Liver (tissue), 9 donors: ENCODE data around the gene TMEM18. TPM values are rescaled to one million over a fixed set of nuclear protein-coding genes. Genes with fewer than 3 reads are reported as not detected.

Experiments used
- DNase-seq: peaks from one replicate; pipeline ENCODE4 v3.0.0-alpha.2; 2017; ENCODE audit warnings: low spot score
- H3K27ac ChIP-seq, 2 donors: one replicate each; pipeline ENCODE4 v1.7.0; 2013; ENCODE audit warnings: inconsistent platforms in 2 of 2, low read length in 2 of 2, control low read depth in 1 of 2, low read depth in 1 of 2, mild to moderate bottlenecking in 1 of 2
- H3K27me3 ChIP-seq, 4 donors: one replicate each; pipeline versions ENCODE4 v1.6.1 to v1.7.0; 2013; ENCODE audit warnings: low read length in 3 of 4, inconsistent platforms in 1 of 4, mild to moderate bottlenecking in 1 of 4, moderate library complexity in 1 of 4; ENCODE audit not compliant: control insufficient read depth in 4 of 4, insufficient read depth in 4 of 4
- H3K36me3 ChIP-seq, 4 donors: one replicate each; pipeline versions ENCODE4 v1.6.1 to v1.7.0; 2013; ENCODE audit warnings: low read length in 3 of 4, mild to moderate bottlenecking in 3 of 4, low read depth in 1 of 4, moderate library complexity in 1 of 4; ENCODE audit not compliant: control insufficient read depth in 4 of 4, insufficient read depth in 3 of 4
- H3K4me1 ChIP-seq, 4 donors: one replicate each; pipeline versions ENCODE4 v1.6.1 to v1.7.0; 2013; ENCODE audit warnings: low read length in 3 of 4, mild to moderate bottlenecking in 3 of 4, moderate library complexity in 1 of 4; ENCODE audit not compliant: control insufficient read depth in 4 of 4, insufficient read depth in 4 of 4
- H3K4me3 ChIP-seq, 3 donors: one replicate each; pipeline versions ENCODE4 v1.6.1 to v1.7.0; 2013; ENCODE audit warnings: low read length in 3 of 3, control low read depth in 1 of 3, low read depth in 1 of 3, mild to moderate bottlenecking in 1 of 3
- H3K9ac ChIP-seq, 2 donors: one replicate each; pipeline ENCODE4 v1.7.0; 2013; ENCODE audit warnings: low read length in 2 of 2, mild to moderate bottlenecking in 2 of 2, moderate library complexity in 2 of 2, control low read depth in 1 of 2, low read depth in 1 of 2
- H3K9me3 ChIP-seq, 4 donors: one replicate each; pipeline versions ENCODE4 v1.6.1 to v1.7.0; 2013; ENCODE audit warnings: low read length in 3 of 4; ENCODE audit not compliant: control insufficient read depth in 4 of 4
- EGR1 ChIP-seq, 2 donors: IDR thresholded peaks; 2 replicates each; pipeline ENCODE4 v1.6.1; 2016 to 2018; ENCODE audit warnings: antibody characterized with exemption in 2 of 2, low read depth in 2 of 2
- FOXA1 ChIP-seq: IDR thresholded peaks from 2 replicates; pipeline ENCODE4 v1.6.1; 2016; ENCODE audit warnings: antibody characterized with exemption
- FOXA2 ChIP-seq: IDR thresholded peaks from 2 replicates; pipeline ENCODE4 v1.6.1; 2016; ENCODE audit warnings: antibody characterized with exemption
- GABPA ChIP-seq, 2 donors: IDR thresholded peaks in 1 of 2; conservative IDR thresholded peaks in 1 of 2; 2 replicates each; pipeline ENCODE4 v1.6.1; 2016; ENCODE audit warnings: antibody characterized with exemption in 2 of 2, mild to moderate bottlenecking in 1 of 2, moderate library complexity in 1 of 2
- HNF4A ChIP-seq, 2 donors: conservative IDR thresholded peaks; 2 replicates each; pipeline ENCODE4 v1.6.1; 2016; ENCODE audit warnings: antibody characterized with exemption in 2 of 2, mild to moderate bottlenecking in 2 of 2
- HNF4G ChIP-seq: IDR thresholded peaks from 2 replicates; pipeline ENCODE4 v1.6.1; 2016; ENCODE audit warnings: antibody characterized with exemption
- JUND ChIP-seq, 2 donors: IDR thresholded peaks; 2 replicates each; pipeline ENCODE4 v1.6.1; 2016; ENCODE audit warnings: antibody characterized with exemption in 2 of 2
- NR2F2 ChIP-seq: IDR thresholded peaks from 2 replicates; pipeline ENCODE4 v1.6.1; 2016; ENCODE audit warnings: antibody characterized with exemption
- RAD21 ChIP-seq, 2 donors: IDR thresholded peaks; 2 replicates each; pipeline ENCODE4 v1.6.1; 2016; ENCODE audit warnings: antibody characterized with exemption in 2 of 2, mild to moderate bottlenecking in 2 of 2
- REST ChIP-seq: IDR thresholded peaks from 2 replicates; pipeline ENCODE4 v1.6.1; 2016; ENCODE audit warnings: antibody characterized with exemption, mild to moderate bottlenecking
- RXRA ChIP-seq, 2 donors: IDR thresholded peaks; 2 replicates each; pipeline ENCODE4 v1.6.1; 2017 to 2018; ENCODE audit warnings: antibody characterized with exemption in 2 of 2, mild to moderate bottlenecking in 1 of 2
- TAF1 ChIP-seq: conservative IDR thresholded peaks from 2 replicates; pipeline ENCODE4 v1.6.1; 2016; ENCODE audit warnings: antibody characterized with exemption, mild to moderate bottlenecking
- YY1 ChIP-seq: IDR thresholded peaks from 2 replicates; pipeline ENCODE4 v1.6.1; 2016; ENCODE audit warnings: antibody characterized with exemption, mild to moderate bottlenecking
- ZBTB33 ChIP-seq: IDR thresholded peaks from 2 replicates; pipeline ENCODE4 v1.6.1; 2016; ENCODE audit warnings: antibody characterized with exemption
- WGBS: extraction: QIAGEN DNeasy Blood & Tissue Kit; methylation state at CpG from one replicate; pipeline ENCODE4 v1.1.7; 2013; 5-methylcytosine and 5-hydroxymethylcytosine counted together
- polyA plus RNA-seq, 2 donors: library from polyadenylated mRNA; stranded (reverse) in 1 of 2; unstranded in 1 of 2; fragments of 200-250 nt in 1 of 2; fragments of >200 nt in 1 of 2; fragmentation: Nextera tagmentation in 1 of 2; extraction: Ambion mirVana in 1 of 2; gene quantifications; one replicate each; pipeline versions ENCODE4 v1.2.1 to v1.2.3, GENCODE V29; 2013 to 2015
- total RNA-seq, 2 donors: library from RNA; depleted of rRNA; stranded (reverse); fragments of >200 nt; gene quantifications; one replicate each; pipeline ENCODE4 v1.2.3, GENCODE V29; 2014
- donor health status: healthy.
- donor health status: healthy.
- donor health status: healthy.
- donor health status: healthy.
- donor health status: healthy.

Gene TMEM18
- total and polyA plus RNA-seq, 4 donors, result 8.4 to 29.3 (median 10.9) TPM

- H3K4me3 ChIP-seq, result no peak overlapping the region
- 94% methylated on average over 58 of the region's 58 CpGs for WGBS
- DNase-seq, result peak; percentile 27
- H3K36me3 ChIP-seq, result no peaks in the 10 kb centered on the region
- peaks cover 0 to 7% (median 1%) of the 10 kb centered on the region in 4 donors for H3K9me3 ChIP-seq
- H3K27me3 ChIP-seq, result no peaks in the 10 kb centered on the region
- no peak overlapping the region for H3K9ac ChIP-seq
- H3K4me1 ChIP-seq, result no peaks in the 10 kb centered on the region
- no peak overlapping the region for H3K27ac ChIP-seq
- TF ChIP-seq HNF4G (no peak), EGR1 (IDR thresholded peaks at IDR 0.05; ENCODE audit: low read depth in 2 of 2) (no peak), YY1 (no peak)
Observed at GRCh38 chr2:620471-621302, 56.5 kb downstream of the TMEM18 start.

GRCh38 chr2:620004-620403 is 57.2 kb downstream of the TMEM18 start:
- DNase-seq, result peak; percentile 16

More at GRCh38 chr2:620004-620403, 57.2 kb downstream of the TMEM18 start:
- Histone ChIP-seq H3K9ac (no peak overlapping the region), H3K4me1 (no peaks in the 10 kb centered on the region), H3K36me3 (no peaks in the 10 kb centered on the region), H3K9me3 (peaks cover 0 to 7% (median 1%) of the 10 kb centered on the region in 4 donors), H3K27me3 (no peaks in the 10 kb centered on the region), H3K27ac (no peak overlapping the region), H3K4me3 (no peak overlapping the region)
- 88% methylated on average over 14 of the region's 14 CpGs for WGBS
- no peak for TF ChIP-seq FOXA2
- TF ChIP-seq TAF1, result no peak
- no peak for TF ChIP-seq ZBTB33
- TF ChIP-seq GABPA (IDR thresholded peaks at IDR 0.05 in 1 of 2, conservative IDR thresholded peaks at IDR 0.05 in 1 of 2), result no peak
- TF ChIP-seq NR2F2, result no peak
- no peak for TF ChIP-seq YY1
- no peak for TF ChIP-seq HNF4G
- no peak for TF ChIP-seq RXRA (IDR thresholded peaks at IDR 0.05)
- TF ChIP-seq HNF4A (conservative IDR thresholded peaks at IDR 0.05), result no peak
- no peak for TF ChIP-seq JUND (IDR thresholded peaks at IDR 0.05)
- no peak for TF ChIP-seq REST
- TF ChIP-seq RAD21 (IDR thresholded peaks at IDR 0.05), result no peak
- TF ChIP-seq FOXA1, result no peak
